Epithelial cell of proximal tubule (primary cell): Measurements from ENCODE around the gene PIGK. TPM values are rescaled to one million over a fixed set of nuclear protein-coding genes. Genes with fewer than 3 reads are reported as not detected.

Experiments
- DNase-seq: peaks from one replicate; pipeline ENCODE4 v3.0.0-alpha.2; 2011; ENCODE audit warnings: low read depth
- H3K4me3 ChIP-seq: 2 replicates; pipeline ENCODE4 v1.5.1; 2011; ENCODE audit warnings: low read depth, mild to moderate bottlenecking, low read length
- CTCF ChIP-seq: conservative IDR thresholded peaks from 2 replicates; pipeline ENCODE4 v1.5.1; 2012; ENCODE audit warnings: low read depth, mild to moderate bottlenecking, low read length
- total RNA-seq: library from RNA; depleted of rRNA; stranded (reverse); fragments of >200 nt; gene quantifications from 2 replicates; pipeline ENCODE4 v1.2.3, GENCODE V29; 2015

The PIGK gene
- total RNA-seq, 1 donor from 2014 or later: 14.4 TPM

- no peak overlapping the region for H3K4me3 ChIP-seq
- DNase-seq: no peak
- TF ChIP-seq CTCF: no peak
These were observed 79.8 kb downstream of the PIGK start for GRCh38 chr1:77139389-77139788.

- no peak for TF ChIP-seq CTCF
- DNase-seq: no peak
These were observed 84.9 kb downstream of the PIGK start for GRCh38 chr1:77134359-77134758.

GRCh38 chr1:77133731-77134358, 85.4 kb downstream of the PIGK start:
- no peak for TF ChIP-seq CTCF

More at GRCh38 chr1:77134359-77134758, 84.9 kb downstream of the PIGK start:
- no peak overlapping the region for H3K4me3 ChIP-seq

GRCh38 chr1:77126307-77126706, 92.9 kb downstream of the PIGK start:
- TF ChIP-seq CTCF: peak; percentile 80
- peak; percentile 37 for DNase-seq
- no peak overlapping the region for H3K4me3 ChIP-seq

More at GRCh38 chr1:77133731-77134358, 85.4 kb downstream of the PIGK start:
- H3K4me3 ChIP-seq: no peak overlapping the region
- DNase-seq: no peak

- no peak for DNase-seq
- no peak overlapping the region for H3K4me3 ChIP-seq
- no peak for TF ChIP-seq CTCF
These were observed 97.7 kb downstream of the PIGK start for GRCh38 chr1:77121503-77121902.

- H3K4me3 ChIP-seq: no peak overlapping the region
- no peak for TF ChIP-seq CTCF
- DNase-seq: no peak
These were observed 98.3 kb downstream of the PIGK start for GRCh38 chr1:77120950-77121349.

GRCh38 chr1:77118712-77119111, 100.5 kb downstream of the PIGK start:
- H3K4me3 ChIP-seq: no peak overlapping the region
- DNase-seq: no peak
- TF ChIP-seq CTCF: no peak
